HG03575 (cell line): ENCODE results near the gene SEC23IP.
"Not testable (repeated sequence)": the region's sequence is repeated elsewhere in the genome, so short reads cannot be mapped to it uniquely, and the experiment has no call there.

ENCODE experiments used
- ATAC-seq: cut with Tn5 transposase; IDR thresholded peaks from one replicate; pipeline ENCODE4 v1.9.1; 2021; ENCODE audit not compliant: unreplicated experiment, insufficient number of reproducible peaks, low FRiP score; ENCODE audit errors: extremely low read depth

The SEC23IP gene

DNA sequence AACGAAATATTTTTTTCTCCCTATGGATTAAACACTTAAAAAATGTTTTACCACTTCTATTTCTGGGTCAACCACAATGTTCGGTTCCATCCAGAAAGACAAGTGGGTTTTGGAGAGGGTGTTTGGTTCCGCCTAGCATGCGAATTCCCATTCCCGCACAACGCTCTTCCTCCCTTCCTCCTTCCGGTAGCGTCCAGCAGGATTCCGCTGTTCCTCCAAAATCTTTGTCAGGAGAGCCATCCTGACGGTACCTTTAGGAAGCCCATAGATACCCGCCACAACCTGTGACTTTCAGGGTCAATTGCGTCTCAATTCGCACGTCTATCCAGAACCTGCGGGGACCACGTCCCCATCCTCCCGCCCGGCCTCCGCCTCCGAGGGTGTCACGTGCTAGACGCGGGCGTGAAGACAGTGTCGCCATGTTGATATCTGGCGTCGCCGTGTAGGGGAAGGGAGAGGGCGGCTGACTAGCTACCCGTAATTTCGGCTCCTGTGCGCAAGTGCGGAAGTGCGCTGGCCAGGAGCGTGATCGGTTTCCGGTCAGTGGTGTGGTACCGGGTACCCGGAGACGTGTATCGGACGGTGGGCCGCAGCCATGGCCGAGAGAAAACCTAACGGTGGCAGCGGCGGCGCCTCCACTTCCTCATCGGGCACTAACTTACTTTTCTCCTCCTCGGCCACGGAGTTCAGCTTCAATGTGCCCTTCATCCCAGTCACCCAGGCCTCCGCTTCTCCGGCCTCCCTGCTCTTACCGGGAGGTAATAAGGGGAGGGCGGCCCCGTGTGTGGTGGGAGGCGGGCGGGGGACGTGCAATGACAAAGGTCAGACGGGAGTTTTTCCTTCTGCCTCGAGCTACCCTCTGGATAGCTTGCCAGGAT, at the start of gene SEC23IP:
TSS of gene SEC23IP (plus strand) at position 543 of the 878 bp plus-strand sequence. CDS start at position 596, 53 bp downstream.
- ATAC-seq, result peak; percentile 96

GRCh38 chr10:119845656-119846055, 46.9 kb upstream of the SEC23IP start:
- no peak for ATAC-seq

GRCh38 chr10:119849031-119849789, 43.3 kb upstream of the SEC23IP start:
- ATAC-seq, result no peak

DNA sequence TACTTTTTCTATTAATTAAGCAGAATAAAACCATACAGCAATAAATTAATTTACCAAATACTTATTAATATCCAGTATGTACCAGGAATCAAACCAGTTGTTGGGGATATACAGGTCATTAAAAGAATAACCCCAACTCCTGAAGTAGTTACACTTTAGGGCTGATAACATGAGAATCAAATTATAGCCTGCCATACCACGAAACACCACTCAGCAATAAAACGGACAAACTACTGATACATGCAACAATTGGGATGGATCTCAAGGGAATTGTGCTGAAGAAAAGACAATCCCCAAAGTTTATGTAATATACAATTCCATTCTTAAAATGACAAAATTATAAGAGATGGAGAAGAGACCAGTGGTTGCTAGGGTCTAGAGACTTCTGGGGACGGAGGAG, 42.6 kb upstream of the SEC23IP start:
- ATAC-seq, result no peak

GRCh38 chr10:119852277-119852676, 40.3 kb upstream of the SEC23IP start:
- no peak for ATAC-seq

DNA sequence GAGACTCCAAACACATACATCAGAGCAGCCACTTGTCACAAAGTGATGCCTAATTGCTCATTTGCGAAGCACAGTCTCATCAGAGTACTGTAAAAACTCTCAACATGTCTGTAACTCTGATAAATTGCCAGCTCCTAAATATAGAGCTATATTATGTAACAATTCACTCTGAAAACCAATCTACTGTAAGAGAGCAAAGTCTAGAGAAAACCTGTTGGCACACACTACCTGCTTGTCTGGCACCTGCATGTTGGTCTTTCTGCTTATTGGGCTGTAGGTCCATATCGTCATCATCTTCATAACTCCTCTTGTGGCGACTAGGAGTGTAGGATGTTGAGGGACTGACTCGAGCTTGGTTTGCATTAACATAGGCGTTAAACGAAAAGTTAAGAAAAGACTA, 39.7 kb upstream of the SEC23IP start:
- ATAC-seq, result no peak

DNA sequence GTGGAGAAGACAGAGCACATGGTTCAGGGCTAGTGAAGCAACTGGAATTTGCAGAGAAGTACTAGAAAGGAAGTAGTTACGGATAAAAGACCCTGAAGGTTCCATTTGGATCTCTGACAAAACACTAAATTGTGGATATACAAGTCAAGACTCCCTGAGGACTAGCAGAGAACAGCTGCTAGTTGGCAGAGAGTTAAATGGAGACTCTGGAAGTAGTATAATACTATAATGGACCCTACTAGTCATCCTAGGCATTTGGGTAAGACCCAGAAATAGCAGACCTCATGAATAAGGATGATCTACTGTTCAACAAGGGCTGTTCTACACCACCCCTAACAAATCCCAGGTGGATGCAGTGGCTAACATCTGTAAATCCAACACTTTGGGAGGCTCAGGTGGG, 39.0 kb upstream of the SEC23IP start:
- no peak for ATAC-seq

DNA sequence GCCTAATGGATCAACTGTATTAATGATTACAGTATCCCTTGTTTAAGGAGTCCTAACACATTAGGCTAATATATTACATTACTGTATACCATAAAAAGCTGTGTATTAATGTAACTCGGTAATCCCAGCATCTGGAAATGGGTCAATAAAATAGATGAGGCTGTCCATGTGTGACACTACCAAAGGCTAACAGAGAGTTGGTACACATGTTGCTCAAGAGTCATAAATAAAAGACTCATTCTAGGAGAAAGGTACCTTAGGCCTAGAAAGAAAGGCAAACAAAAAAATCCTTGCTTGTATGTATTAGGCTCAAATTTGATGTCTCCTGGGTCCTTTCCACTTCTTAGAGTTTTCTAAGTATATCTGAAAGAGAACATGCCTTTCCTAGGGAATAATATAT, 34.5 kb upstream of the SEC23IP start:
- ATAC-seq, result no peak

GRCh38 chr10:119859420-119860258, 32.9 kb upstream of the SEC23IP start:
- ATAC-seq, result no peak

DNA sequence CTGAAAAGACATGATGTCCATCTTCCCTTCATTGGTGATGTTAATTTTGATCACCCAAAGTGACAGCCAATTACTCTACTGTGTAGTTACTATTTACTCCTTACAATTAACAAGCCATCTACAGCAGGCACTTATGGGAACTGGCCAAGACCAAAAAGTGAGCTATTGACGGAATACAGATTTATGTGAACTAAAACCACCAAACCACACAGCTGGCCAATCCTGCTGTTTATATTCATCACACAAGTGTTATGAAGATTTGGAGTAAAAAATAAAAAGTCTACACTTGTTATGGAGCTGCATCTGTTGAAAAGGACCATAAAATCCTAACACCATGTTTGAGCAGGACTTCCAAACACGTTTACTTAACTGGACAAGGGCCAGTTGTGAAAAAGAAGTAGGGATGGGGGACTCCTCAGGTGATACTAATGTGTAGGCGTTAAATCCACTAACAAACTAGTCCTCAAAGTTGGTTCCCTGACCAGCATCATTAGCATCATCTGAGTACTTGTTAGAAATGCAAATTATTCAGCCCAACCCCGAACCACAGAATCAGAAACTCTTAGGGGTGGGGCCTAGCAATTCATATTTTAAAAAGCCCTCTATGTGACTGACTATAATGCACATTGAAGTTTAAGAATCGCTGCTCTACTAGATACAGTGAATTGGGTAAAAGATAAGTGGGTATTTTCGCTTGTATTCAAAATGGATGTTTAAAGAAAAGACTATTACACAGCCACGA, 31.5 kb upstream of the SEC23IP start:
- ATAC-seq, result no peak

- no peak for ATAC-seq
Measured at GRCh38 chr10:119862524-119862923, 30.0 kb upstream of the SEC23IP start.

DNA sequence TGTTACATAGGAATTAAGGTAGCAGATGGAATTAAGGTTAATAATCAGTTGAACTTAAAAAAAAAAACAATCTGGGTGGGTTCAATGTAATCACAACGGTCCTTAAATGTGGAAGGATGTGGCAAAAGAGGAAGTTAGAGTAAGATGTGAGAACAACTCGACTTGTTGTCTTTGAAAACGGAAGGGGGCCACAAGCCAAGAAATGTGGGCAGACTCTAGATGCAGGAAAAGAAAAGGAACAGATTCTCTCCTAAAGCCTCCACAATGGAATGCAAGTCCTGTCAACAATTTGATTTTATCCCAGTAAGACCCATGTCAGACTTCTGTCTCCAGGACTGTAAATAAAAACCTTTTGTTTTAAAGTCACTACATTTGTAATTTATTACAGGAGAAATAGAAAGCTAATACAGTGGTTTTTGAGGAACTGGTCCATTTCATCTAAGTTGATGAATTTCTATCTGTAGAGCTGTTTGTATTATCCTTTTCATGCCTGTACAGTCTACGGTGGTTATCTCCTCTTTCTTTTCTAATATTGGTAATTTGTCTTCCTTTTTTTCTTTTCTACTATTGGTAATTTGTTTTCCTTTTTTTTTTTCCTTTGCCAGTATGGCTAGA, 28.5 kb upstream of the SEC23IP start:
- no peak for ATAC-seq

GRCh38 chr10:119865699-119866240, 26.8 kb upstream of the SEC23IP start:
- ATAC-seq, result no peak

- ATAC-seq, result no peak
Measured at GRCh38 chr10:119867317-119867716, 25.2 kb upstream of the SEC23IP start.

- not testable (repeated sequence) for ATAC-seq
Measured at GRCh38 chr10:119869398-119869797, 23.1 kb upstream of the SEC23IP start.

GRCh38 chr10:119871881-119872609, 20.5 kb upstream of the SEC23IP start:
- no peak for ATAC-seq

- no peak for ATAC-seq
Measured at GRCh38 chr10:119872610-119872859, 20.0 kb upstream of the SEC23IP start, which contains the start of gene MCMBP. Gene MCMBP (minus strand): TSS chr10:119872843. CDS start chr10:119872584, 259 bp downstream.
